GM10248 (cell line): ENCODE results near the gene OSBPL6.

ENCODE experiments used
- CTCF ChIA-PET: fragments of 300-600 bp; sonication (Branson Sonifier 250); formaldehyde crosslinking; extraction: SDS; loops from one replicate; lab custom pipeline; 2021; ENCODE audit warnings: antibody characterized with exemption; lab: Yijun Ruan, JAX
- POLR2A ChIA-PET: fragments of 350-650 bp; sonication (Branson Sonifier 250); formaldehyde crosslinking; extraction: SDS; loops from one replicate; lab custom pipeline; 2020; ENCODE audit warnings: antibody characterized with exemption; lab: Yijun Ruan, JAX
- DNase-seq: peaks from one replicate; pipeline ENCODE4 v3.0.0; 2012; ENCODE audit errors: extremely low spot score
- TF ChIP-seq, protein P1 (sequence below): IDR thresholded peaks from 2 replicates; pipeline ENCODE4 v1.5.1; 2012; ENCODE audit warnings: mild to moderate bottlenecking, low read depth; ENCODE audit errors: extremely low read depth, missing control alignments, control extremely low read depth

The OSBPL6 gene

DNA sequence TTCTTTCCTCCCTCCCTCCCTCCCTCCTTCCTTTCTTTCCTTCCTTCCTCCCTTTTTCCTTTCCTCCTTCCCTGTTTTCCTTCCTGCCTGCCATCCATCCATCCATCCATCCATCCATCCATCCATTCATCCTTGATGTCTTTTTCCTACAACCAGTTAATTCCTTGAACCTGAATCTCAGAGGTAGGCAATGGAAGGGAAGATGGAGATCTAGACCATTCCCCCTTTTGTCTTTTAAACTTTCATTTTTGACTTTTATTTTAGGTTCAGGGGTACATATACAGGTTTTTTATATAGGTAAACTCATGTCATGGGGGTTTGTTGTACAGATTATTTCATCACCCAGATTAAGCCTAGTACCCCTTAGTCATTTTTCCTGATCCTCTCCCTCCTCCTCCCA is 97.4 kb downstream of the OSBPL6 start:
- no peak for DNase-seq
- ChIA-PET POLR2A (no interaction called here), CTCF (no interaction called here)
- TF ChIP-seq, protein P1, sequence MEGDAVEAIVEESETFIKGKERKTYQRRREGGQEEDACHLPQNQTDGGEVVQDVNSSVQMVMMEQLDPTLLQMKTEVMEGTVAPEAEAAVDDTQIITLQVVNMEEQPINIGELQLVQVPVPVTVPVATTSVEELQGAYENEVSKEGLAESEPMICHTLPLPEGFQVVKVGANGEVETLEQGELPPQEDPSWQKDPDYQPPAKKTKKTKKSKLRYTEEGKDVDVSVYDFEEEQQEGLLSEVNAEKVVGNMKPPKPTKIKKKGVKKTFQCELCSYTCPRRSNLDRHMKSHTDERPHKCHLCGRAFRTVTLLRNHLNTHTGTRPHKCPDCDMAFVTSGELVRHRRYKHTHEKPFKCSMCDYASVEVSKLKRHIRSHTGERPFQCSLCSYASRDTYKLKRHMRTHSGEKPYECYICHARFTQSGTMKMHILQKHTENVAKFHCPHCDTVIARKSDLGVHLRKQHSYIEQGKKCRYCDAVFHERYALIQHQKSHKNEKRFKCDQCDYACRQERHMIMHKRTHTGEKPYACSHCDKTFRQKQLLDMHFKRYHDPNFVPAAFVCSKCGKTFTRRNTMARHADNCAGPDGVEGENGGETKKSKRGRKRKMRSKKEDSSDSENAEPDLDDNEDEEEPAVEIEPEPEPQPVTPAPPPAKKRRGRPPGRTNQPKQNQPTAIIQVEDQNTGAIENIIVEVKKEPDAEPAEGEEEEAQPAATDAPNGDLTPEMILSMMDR = no peak

DNA sequence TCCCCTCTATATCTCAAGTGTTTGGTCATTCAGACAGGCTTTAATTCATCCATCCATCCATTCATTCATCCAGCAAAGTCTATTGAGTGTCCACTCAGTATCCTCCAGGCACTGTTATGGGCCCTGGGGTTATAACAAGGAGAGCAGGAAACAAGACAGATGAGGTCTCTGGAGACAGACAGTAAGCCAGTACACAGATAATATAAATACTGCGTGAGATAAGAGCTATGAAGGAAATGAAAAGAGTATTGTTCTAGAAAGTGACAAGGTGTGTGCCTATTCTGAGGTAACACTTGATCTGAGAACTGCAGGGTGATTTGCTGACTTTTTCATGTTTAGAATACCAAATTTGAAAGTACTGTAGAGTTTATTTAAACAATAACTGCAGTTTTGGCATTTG is 98.3 kb downstream of the OSBPL6 start:
- DNase-seq = no peak
- ChIA-PET CTCF (no interaction called here), POLR2A (no interaction called here)
- TF ChIP-seq, protein P1 = no peak

GRCh38 chr2:178295115-178295514 is 100.8 kb downstream of the OSBPL6 start:
- no peak for DNase-seq
- ChIA-PET POLR2A (no interaction called here), CTCF (interaction anchor here (1.1 kb wide), 1 partner anchor 11 kb away, joined by 4 read pairs; no protein-coding TSS in a partner anchor)
- TF ChIP-seq, protein P1 = no peak

GRCh38 chr2:178295906-178296305 is 101.6 kb downstream of the OSBPL6 start:
- no peak for DNase-seq
- ChIA-PET CTCF (interaction anchor here (0.8 to 1.1 kb wide), 2 partner anchors 11 to 25 kb away, joined by 3 to 4 read pairs; no protein-coding TSS in a partner anchor), POLR2A (no interaction called here)
- TF ChIP-seq, protein P1 = no peak

DNA sequence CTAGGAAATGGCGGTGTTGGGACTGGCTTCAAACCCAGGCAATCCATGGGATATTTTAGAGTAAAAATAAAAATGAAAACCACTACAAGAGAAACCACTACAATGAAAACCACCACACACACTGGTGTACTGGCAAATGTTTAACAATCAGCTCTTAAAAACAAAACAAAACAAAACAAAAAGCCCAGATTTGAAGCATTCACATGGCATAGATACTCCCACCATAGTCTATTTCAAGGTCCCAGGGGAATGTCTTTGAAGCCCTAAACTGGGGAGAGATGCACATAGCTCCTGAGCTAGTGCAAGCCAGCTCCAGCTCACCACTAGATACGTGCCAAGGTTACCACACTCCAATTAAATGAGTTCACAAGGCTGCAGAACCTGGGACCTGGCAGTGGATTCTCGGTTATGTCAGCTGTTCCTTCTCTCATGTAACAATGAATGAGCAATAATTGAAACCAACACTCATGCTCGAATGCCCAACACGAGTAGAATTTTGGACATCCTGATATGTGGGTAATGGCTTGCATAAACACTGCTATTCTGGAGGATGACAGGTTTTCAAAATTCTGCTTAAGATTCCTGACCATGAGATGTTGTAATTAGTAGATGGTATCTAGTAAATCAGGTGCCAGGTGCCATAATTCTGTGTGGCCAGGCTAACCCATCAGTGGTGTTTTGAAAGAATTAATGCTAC is 102.2 kb downstream of the OSBPL6 start:
- ChIA-PET CTCF (interaction anchor here (0.6 to 2.0 kb wide), 5 partner anchors 8 to 24 kb away, joined by 3 to 8 read pairs (median 4); no protein-coding TSS in a partner anchor), POLR2A (no interaction called here)
- TF ChIP-seq, protein P1 = no peak
- no peak for DNase-seq

GRCh38 chr2:178297091-178297411 is 102.7 kb downstream of the OSBPL6 start:
- DNase-seq = no peak
- CTCF ChIA-PET = interaction anchor here (0.6 to 2.0 kb wide), 4 partner anchors 8 to 24 kb away, joined by 3 to 8 read pairs (median 5); no protein-coding TSS in a partner anchor
- POLR2A ChIA-PET = no interaction called here
- TF ChIP-seq, protein P1 = no peak
